Natural killer cell (primary cell): ENCODE data around the gene SYNJ2. TPM values are rescaled to one million over a fixed set of nuclear protein-coding genes. Genes with fewer than 3 reads are reported as not detected.
A peak's percentile ranks its signal among the peaks of the same experiment; 100 is the strongest.

ENCODE experiments used
- ATAC-seq, 3 donors: fragments of 150-1000 bp in 2 of 3; fragments of 200-7000 bp in 1 of 3; cut with Tn5 transposase; 1 replicate in 1 of 3; 2 replicates in 2 of 3; pipeline ENCODE4 v1.10.0; 2021; ENCODE audit warnings: mild to moderate bottlenecking in 2 of 3, moderate library complexity in 2 of 3
- DNase-seq, 2 donors: peaks; one replicate each; pipeline versions ENCODE4 v3.0.0 to v3.0.0-alpha.2; 2013 to 2021; ENCODE audit warnings: mixed read lengths in 1 of 2
- H3K27ac ChIP-seq: one replicate; pipeline ENCODE4 v1.5.1; 2013; ENCODE audit warnings: mild to moderate bottlenecking, low read length
- H3K27me3 ChIP-seq: one replicate; pipeline ENCODE4 v1.6.1; 2013; ENCODE audit warnings: low read length; ENCODE audit not compliant: control insufficient read depth, insufficient read depth
- H3K36me3 ChIP-seq: one replicate; pipeline ENCODE4 v1.6.1; 2013; ENCODE audit warnings: low read length; ENCODE audit not compliant: control insufficient read depth, insufficient read depth
- H3K4me1 ChIP-seq: one replicate; pipeline ENCODE4 v1.6.1; 2013; ENCODE audit warnings: low read length; ENCODE audit not compliant: control insufficient read depth, insufficient read depth
- H3K4me3 ChIP-seq: one replicate; pipeline ENCODE4 v1.5.1; 2013; ENCODE audit warnings: low read length
- H3K9me3 ChIP-seq: one replicate; pipeline ENCODE4 v1.6.1; 2013; ENCODE audit warnings: low read length; ENCODE audit not compliant: control insufficient read depth, insufficient read depth
- H3K27ac Mint-ChIP-seq, 2 donors: one replicate each; pipeline ENCODE4 v1.8.0; 2022; ENCODE audit warnings: mild to moderate bottlenecking in 2 of 2, mixed read lengths in 2 of 2, moderate library complexity in 1 of 2
- H3K27me3 Mint-ChIP-seq, 2 donors: one replicate each; pipeline ENCODE4 v1.8.0; 2022; ENCODE audit warnings: low read depth in 2 of 2, mixed read lengths in 2 of 2
- H3K36me3 Mint-ChIP-seq: one replicate; pipeline ENCODE4 v1.8.0; 2022; ENCODE audit warnings: mixed read lengths
- H3K4me1 Mint-ChIP-seq, 2 donors: one replicate each; pipeline ENCODE4 v1.8.0; 2022; ENCODE audit warnings: mixed read lengths in 2 of 2
- H3K4me3 Mint-ChIP-seq: one replicate; pipeline ENCODE4 v1.8.0; 2022; ENCODE audit warnings: mild to moderate bottlenecking, moderate library complexity, mixed read lengths
- H3K9me3 Mint-ChIP-seq, 2 donors: one replicate each; pipeline ENCODE4 v1.8.0; 2022; ENCODE audit warnings: mixed read lengths in 2 of 2
- CTCF ChIP-seq: fragments of 200-600 bp; IDR thresholded peaks from one replicate; pipeline ENCODE4 v1.8.0; 2022; ENCODE audit warnings: antibody characterized with exemption
- WGBS: methylation state at CpG from one replicate; pipeline ENCODE4 v1.1.7; 2013; ENCODE audit warnings: missing lambda C conversion rate; ENCODE audit not compliant: insufficient coverage; 5-methylcytosine and 5-hydroxymethylcytosine counted together
- intact Hi-C: fragments of 100-400 bp; cut with micrococcal nuclease; formaldehyde crosslinking; loops from one replicate; pipeline ENCODE4 v1.14.2; 2022
- total RNA-seq, 4 donors: library from RNA; stranded (reverse); fragments of 120-200 nt in 1 of 4; gene quantifications; one replicate each; pipeline versions ENCODE4 v1.2.3 to v1.2.4, GENCODE V29; 2013 to 2022

SYNJ2 gene
- total RNA-seq, 3 donors from 2014 or later (not counting 1 experiment from before 2014, with no cell fraction given): 24.4 to 47.0 (median 28.0) TPM

GRCh38 chr6:158085261-158086053 lies 103.8 kb downstream of the SYNJ2 start:
- no peaks in the 10 kb centered on the region for H3K4me1 Mint-ChIP-seq
- Histone ChIP-seq H3K4me3 (no peak overlapping the region), H3K27ac (no peak overlapping the region), H3K27me3 (no peaks in the 10 kb centered on the region), H3K9me3 (no peaks in the 10 kb centered on the region), H3K36me3 (peaks cover 39% of the 10 kb centered on the region), H3K4me1 (peaks cover 5% of the 10 kb centered on the region)
- intact Hi-C loops: no loop called here
- no peaks in the 10 kb centered on the region for H3K9me3 Mint-ChIP-seq
- H3K4me3 Mint-ChIP-seq: no peak overlapping the region
- no peak for ATAC-seq
- WGBS: 85% methylated on average over 21 of the region's 21 CpGs
- no peak overlapping the region for H3K27ac Mint-ChIP-seq
- no peaks in the 10 kb centered on the region for H3K27me3 Mint-ChIP-seq
- TF ChIP-seq CTCF: no peak
- DNase-seq: no peak
- H3K36me3 Mint-ChIP-seq: peaks cover 30% of the 10 kb centered on the region

- H3K9me3 Mint-ChIP-seq: no peaks in the 10 kb centered on the region
- no peak overlapping the region for H3K27ac ChIP-seq
Measured at GRCh38 chr6:158086054-158086503, 104.4 kb downstream of the SYNJ2 start.

GRCh38 chr6:158086504-158087223 lies 105.0 kb downstream of the SYNJ2 start:
- Histone ChIP-seq H3K4me1 (peaks cover 5% of the 10 kb centered on the region), H3K27ac (no peak overlapping the region), H3K9me3 (no peaks in the 10 kb centered on the region), H3K36me3 (peaks cover 38% of the 10 kb centered on the region), H3K27me3 (no peaks in the 10 kb centered on the region), H3K4me3 (no peak overlapping the region)
- no peak for ATAC-seq
- 80% methylated on average over 32 of the region's 32 CpGs for WGBS
- intact Hi-C loops: no loop called here
- H3K4me1 Mint-ChIP-seq: no peaks in the 10 kb centered on the region
- no peaks in the 10 kb centered on the region for H3K9me3 Mint-ChIP-seq
- no peak for TF ChIP-seq CTCF
- H3K36me3 Mint-ChIP-seq: peaks cover 30% of the 10 kb centered on the region
- H3K4me3 Mint-ChIP-seq: no peak overlapping the region
- no peaks in the 10 kb centered on the region for H3K27me3 Mint-ChIP-seq
- H3K27ac Mint-ChIP-seq: peak overlapping the region in 1 of 2 donors; percentile 49
- DNase-seq: no peak

More at GRCh38 chr6:158086054-158086503, 104.4 kb downstream of the SYNJ2 start:
- Histone ChIP-seq H3K27me3 (no peaks in the 10 kb centered on the region), H3K9me3 (no peaks in the 10 kb centered on the region), H3K4me1 (peaks cover 5% of the 10 kb centered on the region), H3K4me3 (no peak overlapping the region), H3K36me3 (peaks cover 39% of the 10 kb centered on the region)
- 40% methylated on average over 2 of the region's 2 CpGs for WGBS
- no peak overlapping the region for H3K27ac Mint-ChIP-seq
- TF ChIP-seq CTCF: no peak
- H3K4me3 Mint-ChIP-seq: no peak overlapping the region
- intact Hi-C loops: no loop called here
- ATAC-seq (no peak), DNase-seq (no peak)
- H3K27me3 Mint-ChIP-seq: no peaks in the 10 kb centered on the region
- peaks cover 30% of the 10 kb centered on the region for H3K36me3 Mint-ChIP-seq
- no peaks in the 10 kb centered on the region for H3K4me1 Mint-ChIP-seq
